ENCODE results near the gene RUVBL2.

Gene RUVBL2

GRCh38 chr19:48993175-48994034 lies at the start of gene RUVBL2, which contains the start of gene GYS1:
Gene RUVBL2 (plus strand): TSS chr19:48993887. CDS start chr19:48993912, 25 bp downstream.
Gene GYS1 (minus strand): TSS chr19:48993309. CDS start chr19:48993112, 197 bp downstream.
- peak; percentile 100 for DNase-seq

- no peak for DNase-seq
These were observed 48.3 kb upstream of the RUVBL2 start for GRCh38 chr19:48945415-48945814.

- no peak for DNase-seq
These were observed 47.9 kb upstream of the RUVBL2 start for GRCh38 chr19:48945817-48946216.

- DNase-seq = no peak
These were observed 47.0 kb upstream of the RUVBL2 start for GRCh38 chr19:48946463-48947257.

- DNase-seq = no peak
These were observed 46.5 kb upstream of the RUVBL2 start for GRCh38 chr19:48947258-48947542.

- DNase-seq = no peak
These were observed 43.5 kb upstream of the RUVBL2 start for GRCh38 chr19:48950159-48950558.

GRCh38 chr19:48950830-48951519 lies 42.7 kb upstream of the RUVBL2 start:
- DNase-seq = no peak

- no peak for DNase-seq
These were observed 40.5 kb upstream of the RUVBL2 start for GRCh38 chr19:48953141-48953540.

GRCh38 chr19:48953990-48954594 lies 39.6 kb upstream of the RUVBL2 start:
- no peak for DNase-seq

GRCh38 chr19:48954595-48955307 lies 38.9 kb upstream of the RUVBL2 start, which contains the start of gene BAX:
Gene BAX (plus strand): TSS chr19:48954875. CDS start chr19:48954929, 54 bp downstream.
- peak; percentile 86 to 89 for DNase-seq

GRCh38 chr19:48955308-48955958 lies 38.3 kb upstream of the RUVBL2 start:
- no peak for DNase-seq

- DNase-seq = no peak
These were observed 35.7 kb upstream of the RUVBL2 start for GRCh38 chr19:48958006-48958405.

GRCh38 chr19:48959341-48960239 lies 34.1 kb upstream of the RUVBL2 start:
- no peak for DNase-seq

- no peak for DNase-seq
These were observed 32.5 kb upstream of the RUVBL2 start for GRCh38 chr19:48961051-48961649.

GRCh38 chr19:48961673-48962028 lies 32.0 kb upstream of the RUVBL2 start:
- no peak for DNase-seq

- peak; percentile 53 to 66 for DNase-seq
These were observed 31.4 kb upstream of the RUVBL2 start for GRCh38 chr19:48962029-48962848.

GRCh38 chr19:48962849-48963165 lies 30.9 kb upstream of the RUVBL2 start:
- DNase-seq = no peak

- DNase-seq = peak; percentile 46 to 61
These were observed 30.1 kb upstream of the RUVBL2 start for GRCh38 chr19:48963371-48964204.
